Measurements from ENCODE around the gene ADTRP.
A peak's percentile ranks its signal among the peaks of the same experiment; 100 is the strongest.

ADTRP gene

GRCh38 chr6:11711984-11712711 lies 66.5 kb downstream of the ADTRP start:
- no peak overlapping the region for H3K4me3 ChIP-seq (ENCODE audit: low read depth, low read length)
- TF ChIP-seq CTCF (IDR thresholded peaks at IDR 0.05; ENCODE audit: low read depth, low read length, missing control alignments), result no peak
- DNase-seq (ENCODE audit: low read depth), result no peak

- TF ChIP-seq CTCF (IDR thresholded peaks at IDR 0.05; ENCODE audit: low read depth, low read length, missing control alignments), result no peak
- no peak for DNase-seq (ENCODE audit: low read depth)
- H3K4me3 ChIP-seq (ENCODE audit: low read depth, low read length), result peak overlapping the region; percentile 27
These were observed 67.3 kb downstream of the ADTRP start for GRCh38 chr6:11711003-11711983.

GRCh38 chr6:11710311-11710761 lies 68.3 kb downstream of the ADTRP start:
- peak overlapping the region; percentile 27; the same call in 1 of the 2 replicates for H3K4me3 ChIP-seq (ENCODE audit: low read depth, low read length)
- no peak for DNase-seq (ENCODE audit: low read depth)
- TF ChIP-seq CTCF (IDR thresholded peaks at IDR 0.05; ENCODE audit: low read depth, low read length, missing control alignments), result no peak

GRCh38 chr6:11706171-11706570 lies 72.4 kb downstream of the ADTRP start:
- no peak overlapping the region for H3K4me3 ChIP-seq (ENCODE audit: low read depth, low read length)
- no peak for TF ChIP-seq CTCF (IDR thresholded peaks at IDR 0.05; ENCODE audit: low read depth, low read length, missing control alignments)
- DNase-seq (ENCODE audit: low read depth), result no peak

GRCh38 chr6:11705483-11705882 lies 73.1 kb downstream of the ADTRP start:
- TF ChIP-seq CTCF (IDR thresholded peaks at IDR 0.05; ENCODE audit: low read depth, low read length, missing control alignments), result no peak
- H3K4me3 ChIP-seq (ENCODE audit: low read depth, low read length), result no peak overlapping the region
- no peak for DNase-seq (ENCODE audit: low read depth)

GRCh38 chr6:11705069-11705468 lies 73.5 kb downstream of the ADTRP start:
- no peak for TF ChIP-seq CTCF (IDR thresholded peaks at IDR 0.05; ENCODE audit: low read depth, low read length, missing control alignments)

More at GRCh38 chr6:11705069-11705468, 73.5 kb downstream of the ADTRP start:
- no peak for DNase-seq (ENCODE audit: low read depth)
- H3K4me3 ChIP-seq (ENCODE audit: low read depth, low read length), result no peak overlapping the region

Measured in GM12864 (cell line).